Smooth muscle cell (in vitro differentiated cells): ENCODE data around the gene AOPEP. TPM values are rescaled to one million over a fixed set of nuclear protein-coding genes. Genes with fewer than 3 reads are reported as not detected.
A peak's percentile ranks its signal among the peaks of the same experiment; 100 is the strongest.

Source experiments
- DNase-seq: peaks from one replicate; lab custom pipeline; 2025; ENCODE audit not compliant: unreplicated experiment; lab: John Stamatoyannopoulos, UW
- H2AFZ ChIP-seq: fragments of 200-600 bp; sonication (generic); 2 replicates; pipeline ENCODE4 v1.6.0; 2016; ENCODE audit warnings: antibody characterized with exemption, low read depth, mild to moderate bottlenecking
- H3F3A ChIP-seq: fragments of 200-600 bp; sonication (generic); 2 replicates; pipeline ENCODE4 v1.6.0; 2017; ENCODE audit warnings: antibody characterized with exemption, low read depth
- H3K27ac ChIP-seq: fragments of 200-600 bp; sonication (generic); 2 replicates; pipeline ENCODE4 v1.5.1; 2016; ENCODE audit warnings: low read depth, mild to moderate bottlenecking
- H3K27me3 ChIP-seq: fragments of 200-600 bp; sonication (generic); 2 replicates; pipeline ENCODE4 v1.6.1; 2016; ENCODE audit warnings: low read depth, mild to moderate bottlenecking
- H3K36me3 ChIP-seq: fragments of 200-600 bp; sonication (generic); 2 replicates; pipeline ENCODE4 v1.5.1; 2016; ENCODE audit warnings: low read depth
- H3K4me1 ChIP-seq: fragments of 200-600 bp; sonication (generic); 2 replicates; pipeline ENCODE4 v1.5.1; 2016; ENCODE audit warnings: low read depth
- H3K4me2 ChIP-seq: fragments of 200-600 bp; sonication (generic); 2 replicates; pipeline ENCODE4 v1.6.0; 2016; ENCODE audit warnings: mild to moderate bottlenecking
- H3K4me3 ChIP-seq: fragments of 200-600 bp; sonication (generic); 2 replicates; pipeline ENCODE4 v1.5.1; 2016; ENCODE audit warnings: mild to moderate bottlenecking
- H3K79me2 ChIP-seq: fragments of 200-600 bp; sonication (generic); 2 replicates; pipeline ENCODE4 v1.6.0; 2016; ENCODE audit warnings: low read depth, mild to moderate bottlenecking
- H3K9ac ChIP-seq: fragments of 200-600 bp; sonication (generic); 2 replicates; pipeline ENCODE4 v1.6.0; 2016; ENCODE audit warnings: low read depth
- H3K9me3 ChIP-seq: fragments of 200-600 bp; sonication (generic); replicated peaks from 2 replicates; pipeline ENCODE4 v1.5.1; 2016; ENCODE audit warnings: low read depth
- H4K20me1 ChIP-seq: fragments of 200-600 bp; sonication (generic); 2 replicates; pipeline ENCODE4 v1.6.0; 2016; ENCODE audit warnings: low read depth
- CTCF ChIP-seq: fragments of 200-600 bp; sonication (generic); IDR thresholded peaks from 2 replicates; pipeline ENCODE4 v1.5.1; 2017; ENCODE audit warnings: borderline replicate concordance, mild to moderate bottlenecking, antibody characterized with exemption; ENCODE audit not compliant: insufficient read depth, poor library complexity, severe bottlenecking
- WGBS: methylation state at CpG from one replicate; pipeline ENCODE4 v1.1.7; 2016; ENCODE audit warnings: low lambda C conversion rate; 5-methylcytosine and 5-hydroxymethylcytosine counted together
- polyA plus RNA-seq: library from polyadenylated mRNA; unstranded; fragments of >200 nt; fragmentation: Nextera tagmentation; extraction: Ambion mirVana; gene quantifications from 2 replicates; pipeline ENCODE4 v1.2.1, GENCODE V29; 2016
- total RNA-seq: library from RNA; depleted of rRNA; stranded (reverse); fragments of >200 nt; gene quantifications from 2 replicates; pipeline ENCODE4 v1.2.3, GENCODE V29; 2014

AOPEP gene
- total and polyA plus RNA-seq, 2 experiments from 2014 or later, result 52.7 to 94.9 TPM

- Histone ChIP-seq H2AFZ (no peak overlapping the region), H3K4me1 (peaks cover 5% of the 10 kb centered on the region), H3K36me3 (no peaks in the 10 kb centered on the region), H3K79me2 (no peaks in the 10 kb centered on the region), H3K9me3 (no peaks in the 10 kb centered on the region), H4K20me1 (no peaks in the 10 kb centered on the region), H3K4me3 (peak overlapping the region; percentile 50), H3K4me2 (peak overlapping the region; percentile 91), H3K27ac (no peak overlapping the region), H3K9ac (peak overlapping the region; percentile 8), H3K27me3 (no peaks in the 10 kb centered on the region), H3F3A (peaks cover 9% of the 10 kb centered on the region)
- WGBS, result 19% methylated on average over 35 of the region's 35 CpGs
- peak; percentile 41 for DNase-seq
- TF ChIP-seq CTCF, result peak; percentile 90
Observed at GRCh38 chr9:95127249-95128176, 401.0 kb downstream of the AOPEP start.

DNA sequence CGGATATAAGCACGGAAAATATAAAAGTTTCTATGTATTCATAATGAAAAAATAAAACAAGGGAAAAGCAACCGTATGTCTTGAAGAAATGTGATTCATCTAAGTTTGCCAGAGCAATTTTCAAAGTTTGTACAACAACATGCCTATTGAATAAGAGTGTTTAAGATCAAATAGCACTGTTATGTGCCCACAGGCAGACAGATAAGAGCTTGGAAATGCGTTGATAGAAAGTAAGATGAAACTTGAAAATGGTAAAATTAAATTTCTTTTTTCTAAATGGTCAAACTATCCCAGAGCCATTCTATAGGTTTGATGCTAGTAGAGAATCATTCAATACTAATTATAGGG lies 401.7 kb downstream of the AOPEP start:
- no peaks in the 10 kb centered on the region for H3K9me3 ChIP-seq
- H3K36me3 ChIP-seq, result no peaks in the 10 kb centered on the region
- H2AFZ ChIP-seq, result no peak overlapping the region
- H3K27ac ChIP-seq, result no peak overlapping the region
- H3F3A ChIP-seq, result peaks cover 10% of the 10 kb centered on the region
- H3K79me2 ChIP-seq, result no peaks in the 10 kb centered on the region
- H3K9ac ChIP-seq, result no peak overlapping the region
- H4K20me1 ChIP-seq, result no peaks in the 10 kb centered on the region
- H3K27me3 ChIP-seq, result no peaks in the 10 kb centered on the region
- 75% methylated on average over 4 of the region's 4 CpGs for WGBS
- H3K4me1 ChIP-seq, result peaks cover 5% of the 10 kb centered on the region
- H3K4me3 ChIP-seq, result no peak overlapping the region
- DNase-seq, result no peak
- TF ChIP-seq CTCF, result no peak
- peak overlapping the region; percentile 91 for H3K4me2 ChIP-seq

DNA sequence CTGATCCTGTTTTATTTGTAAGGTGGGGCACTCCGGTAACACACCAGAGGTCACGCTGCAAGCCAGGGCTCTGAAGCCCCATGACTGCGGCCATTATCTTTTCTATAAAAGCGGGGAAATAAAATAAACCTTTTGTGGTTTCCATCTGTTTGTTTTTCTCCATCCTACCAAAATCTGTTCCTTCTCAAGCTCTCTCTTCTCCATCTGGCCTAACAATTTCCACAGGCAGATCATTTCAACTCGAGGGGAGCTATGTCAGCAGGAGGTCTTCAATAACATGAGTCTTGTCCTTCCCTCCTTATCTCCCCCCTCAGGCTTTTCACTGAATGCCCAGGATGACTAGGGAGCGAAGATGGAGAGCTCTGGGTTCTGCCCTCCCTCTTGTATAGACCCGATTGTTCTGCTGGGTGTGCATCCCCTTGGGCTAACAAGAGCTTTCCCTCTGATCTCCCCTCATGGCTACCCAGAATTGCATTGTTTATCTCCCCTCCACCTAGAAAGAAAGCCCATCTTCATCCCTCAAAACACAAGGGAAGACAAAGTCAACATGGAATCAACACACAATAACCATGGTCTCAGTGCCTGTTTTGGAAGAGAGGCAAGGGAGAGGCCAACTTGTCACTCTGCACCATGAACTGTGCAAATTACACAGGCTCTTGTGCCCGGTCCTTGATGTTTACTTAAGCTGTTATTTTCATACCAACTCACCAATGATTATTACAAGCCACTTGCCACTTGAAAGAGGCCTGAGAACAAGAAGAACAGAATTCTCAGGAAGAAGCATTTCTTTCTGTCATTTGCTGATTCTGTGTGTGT lies 403.2 kb downstream of the AOPEP start:
- Histone ChIP-seq H3K27me3 (no peaks in the 10 kb centered on the region), H3K4me2 (no peak overlapping the region), H3K4me3 (no peak overlapping the region), H3K79me2 (no peaks in the 10 kb centered on the region), H3K9me3 (no peaks in the 10 kb centered on the region), H3K4me1 (peaks cover 5% of the 10 kb centered on the region), H3K36me3 (no peaks in the 10 kb centered on the region), H3F3A (peaks cover 14% of the 10 kb centered on the region), H3K9ac (no peak overlapping the region), H3K27ac (peak overlapping the region; percentile 7), H4K20me1 (no peaks in the 10 kb centered on the region), H2AFZ (no peak overlapping the region)
- 44% methylated on average over 8 of the region's 8 CpGs for WGBS
- TF ChIP-seq CTCF, result no peak
- no peak for DNase-seq
